Measurements from ENCODE around the gene CHAT. TPM values are rescaled to one million over a fixed set of nuclear protein-coding genes. Genes with fewer than 3 reads are reported as not detected.

CHAT gene
- polyA plus RNA-seq, 1 donor (not counting 4 experiments of a cell fraction or from before 2014, with no cell fraction given), result not detected

- FAIRE-seq (peak; percentile 41), DNase-seq (ENCODE audit: low read depth, low spot score) (no peak)
- Histone ChIP-seq H3K36me3 (ENCODE audit: control insufficient read depth in 2 of 2, extremely low read depth in 1 of 2, insufficient read depth in 2 of 2, low read length in 2 of 2) (no peaks in the 10 kb centered on the region), H3K4me3 (ENCODE audit: control insufficient read depth in 2 of 3, extremely low read depth in 1 of 3, insufficient read depth in 2 of 3, low read depth in 1 of 3, low read length in 3 of 3) (no peak overlapping the region), H3K9me3 (ENCODE audit: control insufficient read depth, low read depth, low read length) (no peaks in the 10 kb centered on the region), H4K20me1 (ENCODE audit: control insufficient read depth, extremely low read depth, insufficient read depth, low read length) (no peaks in the 10 kb centered on the region), H3K79me2 (ENCODE audit: control insufficient read depth, insufficient read depth, low read length) (no peaks in the 10 kb centered on the region), H3K4me1 (ENCODE audit: control insufficient read depth, extremely low read depth, insufficient read depth, low read length) (peaks cover 17% of the 10 kb centered on the region), H3K9me1 (ENCODE audit: control insufficient read depth, extremely low read depth, insufficient read depth, low read length) (peaks cover 2% of the 10 kb centered on the region), H3K9ac (ENCODE audit: control insufficient read depth, extremely low read depth, insufficient read depth, low read length) (no peak overlapping the region), H2AFZ (ENCODE audit: control insufficient read depth, low read length) (no peak overlapping the region), H3K4me2 (ENCODE audit: control insufficient read depth, extremely low read depth, insufficient read depth, low read depth, low read length) (no peak overlapping the region), H3K27me3 (ENCODE audit: control insufficient read depth, extremely low read depth, insufficient read depth, low read length) (peaks cover 14% of the 10 kb centered on the region), H3K27ac (ENCODE audit: control insufficient read depth, insufficient read depth, low read length) (no peak overlapping the region)
- no peak for TF ChIP-seq CTCF (optimal IDR thresholded peaks at IDR 0.05 in 1 of 3, IDR thresholded peaks at IDR 0.05 in 1 of 3, conservative IDR thresholded peaks at IDR 0.05 in 1 of 3; ENCODE audit: extremely low read depth in 1 of 3, insufficient read depth in 2 of 3, low read length in 3 of 3)
- no peak for TF ChIP-seq EZH2 (IDR thresholded peaks at IDR 0.05; ENCODE audit: low read length)
- dilution Hi-C loops (cut with MboI; ENCODE audit: extremely low pct_ligation_motif_present, low sequenced_read_pairs), result no loop called here
Measured at GRCh38 chr10:49600781-49601400, 12.9 kb upstream of the CHAT start.

DNA sequence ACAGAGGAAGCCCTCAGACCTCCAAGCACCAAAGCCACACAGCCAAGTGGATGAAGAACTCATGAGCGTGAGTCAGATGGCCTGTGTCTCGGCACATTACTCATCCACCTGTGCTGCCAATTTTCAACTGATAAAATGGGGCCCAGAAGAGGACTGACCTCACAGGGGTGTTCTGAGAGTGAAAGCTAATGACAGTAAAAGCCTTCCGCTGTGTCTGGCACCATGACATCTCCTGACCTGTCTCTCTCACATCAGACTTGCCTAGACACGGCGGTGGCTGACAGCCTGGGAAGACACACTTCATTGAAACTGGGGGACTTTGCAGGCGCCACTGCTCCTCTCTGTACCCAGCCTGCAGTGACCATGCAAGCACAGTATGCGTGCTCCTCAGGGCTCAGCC, 12.0 kb upstream of the CHAT start:
- Histone ChIP-seq H4K20me1 (ENCODE audit: control insufficient read depth, extremely low read depth, insufficient read depth, low read length) (no peaks in the 10 kb centered on the region), H3K4me2 (ENCODE audit: control insufficient read depth, extremely low read depth, insufficient read depth, low read depth, low read length) (peak overlapping the region; percentile 40), H3K9ac (ENCODE audit: control insufficient read depth, extremely low read depth, insufficient read depth, low read length) (no peak overlapping the region), H3K36me3 (ENCODE audit: control insufficient read depth in 2 of 2, extremely low read depth in 1 of 2, insufficient read depth in 2 of 2, low read length in 2 of 2) (no peaks in the 10 kb centered on the region), H3K9me3 (ENCODE audit: control insufficient read depth, low read depth, low read length) (no peaks in the 10 kb centered on the region), H3K27ac (ENCODE audit: control insufficient read depth, insufficient read depth, low read length) (no peak overlapping the region), H3K4me1 (ENCODE audit: control insufficient read depth, extremely low read depth, insufficient read depth, low read length) (peaks cover 17% of the 10 kb centered on the region), H3K9me1 (ENCODE audit: control insufficient read depth, extremely low read depth, insufficient read depth, low read length) (peaks cover 2% of the 10 kb centered on the region), H3K79me2 (ENCODE audit: control insufficient read depth, insufficient read depth, low read length) (no peaks in the 10 kb centered on the region), H2AFZ (ENCODE audit: control insufficient read depth, low read length) (no peak overlapping the region), H3K27me3 (ENCODE audit: control insufficient read depth, extremely low read depth, insufficient read depth, low read length) (peaks cover 14% of the 10 kb centered on the region), H3K4me3 (ENCODE audit: control insufficient read depth in 2 of 3, extremely low read depth in 1 of 3, insufficient read depth in 2 of 3, low read depth in 1 of 3, low read length in 3 of 3) (no peak overlapping the region)
- TF ChIP-seq CTCF (optimal IDR thresholded peaks at IDR 0.05 in 1 of 3, IDR thresholded peaks at IDR 0.05 in 1 of 3, conservative IDR thresholded peaks at IDR 0.05 in 1 of 3; ENCODE audit: extremely low read depth in 1 of 3, insufficient read depth in 2 of 3, low read length in 3 of 3) (no peak), EZH2 (IDR thresholded peaks at IDR 0.05; ENCODE audit: low read length) (no peak)
- peak; percentile 95 for FAIRE-seq
- DNase-seq (ENCODE audit: low read depth, low spot score), result peak; percentile 48
- dilution Hi-C loops (cut with MboI; ENCODE audit: extremely low pct_ligation_motif_present, low sequenced_read_pairs), result no loop called here
